Measurements from ENCODE around the gene TIGD7. TPM values are rescaled to one million over a fixed set of nuclear protein-coding genes. Genes with fewer than 3 reads are reported as not detected.
A peak's percentile ranks its signal among the peaks of the same experiment; 100 is the strongest.

Gene TIGD7
- total and polyA plus RNA-seq, 2 of the 8 experiments (the other 6 are each of a cell fraction or from before 2014, with no cell fraction given): 3.0 to 8.9 TPM

GRCh38 chr16:3282730-3283542 is 22.3 kb downstream of the TIGD7 start, which contains the start of gene ZNF263 (continued):
- TF ChIP-seq KDM5A (IDR thresholded peaks at IDR 0.05; ENCODE audit: low read length) (0 out of 2 replicates have a peak, but pooled peaks have one; percentile 54), ZNF274 (IDR thresholded peaks at IDR 0.05; ENCODE audit: borderline replicate concordance, extremely low read depth, low read length) (no peak), POLR2AphosphoS5 (IDR thresholded peaks at IDR 0.05; ENCODE audit: low read depth, low read length) (peak; percentile 81), BACH1 (IDR thresholded peaks at IDR 0.05; ENCODE audit: low read length) (no peak; the same call in 1 of the 2 replicates), CREB1 (IDR thresholded peaks at IDR 0.05) (peak; percentile 97), ATF2 (IDR thresholded peaks at IDR 0.05; ENCODE audit: low read length) (no peak), TAF1 (IDR thresholded peaks at IDR 0.05; ENCODE audit: low read depth, low read length) (peak; percentile 85), SP4 (IDR thresholded peaks at IDR 0.05; ENCODE audit: low read length) (peak; percentile 68), USF2 (IDR thresholded peaks at IDR 0.05; ENCODE audit: low read length) (peak; percentile 85), SP1 (IDR thresholded peaks at IDR 0.05; ENCODE audit: low read depth, low read length) (peak; percentile 78), RBBP5 (IDR thresholded peaks at IDR 0.05; ENCODE audit: borderline replicate concordance, low read depth, low read length) (peak; percentile 44; the same call in 1 of the 2 replicates), JUND (IDR thresholded peaks at IDR 0.05; ENCODE audit: low read length) (no peak), PHF8 (conservative IDR thresholded peaks at IDR 0.05; ENCODE audit: low read depth, low read length) (peak; percentile 83), YY1 (IDR thresholded peaks at IDR 0.05; ENCODE audit: low read depth, low read length) (peak; percentile 43), RAD21 (IDR thresholded peaks at IDR 0.05 in 1 of 2, conservative IDR thresholded peaks at IDR 0.05 in 1 of 2; ENCODE audit: low read depth in 2 of 2, low read length in 2 of 2) (no peak), ATF3 (IDR thresholded peaks at IDR 0.05; ENCODE audit: insufficient read depth, low read depth, low read length) (peak; percentile 47; the same call in 1 of the 2 replicates), NRF1 (IDR thresholded peaks at IDR 0.05; ENCODE audit: low read depth, low read length) (peak; percentile 49; the same call in 1 of the 2 replicates), SIX5 (IDR thresholded peaks at IDR 0.05; ENCODE audit: low read depth, low read length) (no peak; the same call in 1 of the 2 replicates), TAF7 (optimal IDR thresholded peaks at IDR 0.05; ENCODE audit: borderline replicate concordance, low read depth, low read length) (peak; percentile 17), NANOG (IDR thresholded peaks at IDR 0.05; ENCODE audit: insufficient read depth, low read depth, low read length, poor library complexity, severe bottlenecking) (no peak)
